ENCODE data around the gene MAN1C1. TPM values are rescaled to one million over a fixed set of nuclear protein-coding genes. Genes with fewer than 3 reads are reported as not detected.

The MAN1C1 gene
- total and polyA plus RNA-seq, 9 of the 15 experiments (the other 6 are each of a cell fraction or from before 2014, with no cell fraction given), result 0.04 to 0.44 (median 0.10) TPM; not detected in 3

DNA sequence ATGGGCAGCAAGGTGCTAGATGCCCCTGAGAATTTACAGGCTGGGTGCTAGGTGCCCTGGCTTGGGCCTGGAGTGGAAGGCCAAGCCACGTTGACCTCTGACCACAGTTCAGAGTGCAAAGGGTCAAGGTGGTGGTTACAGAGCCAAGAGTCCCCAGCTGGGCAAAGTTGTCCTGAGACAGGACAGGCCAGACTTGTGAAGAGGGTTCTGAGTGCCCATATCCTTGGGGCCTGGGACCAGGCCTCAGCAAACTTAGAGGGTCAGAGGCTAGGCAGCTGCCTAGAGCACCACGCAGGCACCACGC, 164.5 kb downstream of the MAN1C1 start:
- H3K79me2 ChIP-seq (ENCODE audit: control insufficient read depth, insufficient read depth, low read length), result no peaks in the 10 kb centered on the region
- no peak overlapping the region for H2AFZ ChIP-seq (ENCODE audit: low read depth, low read length)
- H3K4me2 ChIP-seq (ENCODE audit: insufficient read depth, low read length), result no peak overlapping the region
- no peaks in the 10 kb centered on the region for H3K9me3 ChIP-seq (replicated peaks; ENCODE audit: control insufficient read depth, insufficient read depth, low read depth, low read length)
- POLR2A ChIA-PET, result interaction anchor here (0.6 to 1.3 kb wide), 3 partner anchors 23 to 115 kb away, joined by 3 to 9 read pairs (median 3); no protein-coding TSS in a partner anchor
- BruUV-seq (replicated peaks), result no TSS peak
- WGBS (ENCODE audit: insufficient coverage, low coverage, missing lambda C conversion rate), result 60% methylated on average over 3 of the region's 3 CpGs
- ATAC-seq (no peak; the same call in 2 of the 3 replicates), DNase-seq (ENCODE audit: extremely low read depth in 1 of 4, low spot score in 3 of 4) (no peak), FAIRE-seq (no peak)
- peak overlapping the region in 1 of 2 experiments; percentile 80; a peak in 2 of 4 replicates for H3K9ac ChIP-seq (ENCODE audit: insufficient read depth in 1 of 2, low read depth in 2 of 2, low read length in 2 of 2)
- no peak overlapping the region for H3K4me3 ChIP-seq
- in situ Hi-C loops (cut with MboI), result no loop called here
- no peaks in the 10 kb centered on the region for H3K36me3 ChIP-seq (ENCODE audit: control insufficient read depth, insufficient read depth, low read length)
- TF ChIP-seq ZNF584 (CRISPR knock-in tag; IDR thresholded peaks at IDR 0.05; ENCODE audit: low read depth), result 0 out of 2 replicates have a peak, but pooled peaks have one; percentile 6
- peak; percentile 90 for TF ChIP-seq NR2C1 (IDR thresholded peaks at IDR 0.05)
- peak; percentile 92 for TF ChIP-seq NR2C1 (tag; IDR thresholded peaks at IDR 0.05)
- TF ChIP-seq NR2C2 (CRISPR knock-in tag; IDR thresholded peaks at IDR 0.05), result peak; percentile 60
- TF ChIP-seq NR2C2 (tag; IDR thresholded peaks at IDR 0.05), result peak; percentile 87
- TF ChIP-seq, protein P1, sequence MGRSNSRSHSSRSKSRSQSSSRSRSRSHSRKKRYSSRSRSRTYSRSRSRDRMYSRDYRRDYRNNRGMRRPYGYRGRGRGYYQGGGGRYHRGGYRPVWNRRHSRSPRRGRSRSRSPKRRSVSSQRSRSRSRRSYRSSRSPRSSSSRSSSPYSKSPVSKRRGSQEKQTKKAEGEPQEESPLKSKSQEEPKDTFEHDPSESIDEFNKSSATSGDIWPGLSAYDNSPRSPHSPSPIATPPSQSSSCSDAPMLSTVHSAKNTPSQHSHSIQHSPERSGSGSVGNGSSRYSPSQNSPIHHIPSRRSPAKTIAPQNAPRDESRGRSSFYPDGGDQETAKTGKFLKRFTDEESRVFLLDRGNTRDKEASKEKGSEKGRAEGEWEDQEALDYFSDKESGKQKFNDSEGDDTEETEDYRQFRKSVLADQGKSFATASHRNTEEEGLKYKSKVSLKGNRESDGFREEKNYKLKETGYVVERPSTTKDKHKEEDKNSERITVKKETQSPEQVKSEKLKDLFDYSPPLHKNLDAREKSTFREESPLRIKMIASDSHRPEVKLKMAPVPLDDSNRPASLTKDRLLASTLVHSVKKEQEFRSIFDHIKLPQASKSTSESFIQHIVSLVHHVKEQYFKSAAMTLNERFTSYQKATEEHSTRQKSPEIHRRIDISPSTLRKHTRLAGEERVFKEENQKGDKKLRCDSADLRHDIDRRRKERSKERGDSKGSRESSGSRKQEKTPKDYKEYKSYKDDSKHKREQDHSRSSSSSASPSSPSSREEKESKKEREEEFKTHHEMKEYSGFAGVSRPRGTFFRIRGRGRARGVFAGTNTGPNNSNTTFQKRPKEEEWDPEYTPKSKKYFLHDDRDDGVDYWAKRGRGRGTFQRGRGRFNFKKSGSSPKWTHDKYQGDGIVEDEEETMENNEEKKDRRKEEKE (IDR thresholded peaks at IDR 0.05; ENCODE audit: borderline replicate concordance in 1 of 2, control insufficient read depth in 1 of 2, low read depth in 2 of 2, low read length in 1 of 2), result no peak
- peak; percentile 21; the same call in 1 of the 2 replicates for TF ChIP-seq L3MBTL2 (IDR thresholded peaks at IDR 0.05)
- peak; percentile 15; the same call in 1 of the 2 replicates for TF ChIP-seq SMAD4 (CRISPR knock-in tag; conservative IDR thresholded peaks at IDR 0.05)
- intact Hi-C loops (cut with micrococcal nuclease), result no loop called here
- H3K27ac ChIP-seq (ENCODE audit: extremely low read depth, low read depth, low read length), result no peak overlapping the region
- H3K27me3 ChIP-seq (ENCODE audit: control insufficient read depth in 2 of 2, insufficient read depth in 2 of 2, low read length in 2 of 2), result no peaks in the 10 kb centered on the region; a peak in 1 of 5 replicates
- CTCF ChIA-PET (ENCODE audit: low intra/inter-chr PET ratio), result no interaction called here
- H4K20me1 ChIP-seq (replicated peaks; ENCODE audit: control insufficient read depth, insufficient read depth, low read length), result no peaks in the 10 kb centered on the region
- H3K4me1 ChIP-seq (replicated peaks in 1 of 2; ENCODE audit: control insufficient read depth in 2 of 2, insufficient read depth in 2 of 2, low read length in 2 of 2), result peaks cover 33 to 47% of the 10 kb centered on the region in 2 experiments
- peaks cover 3% of the 10 kb centered on the region for H3K9me1 ChIP-seq (ENCODE audit: control insufficient read depth, insufficient read depth, low read length)
